ENCODE results near the gene TSEN54. TPM values are rescaled to one million over a fixed set of nuclear protein-coding genes. Genes with fewer than 3 reads are reported as not detected.
A peak's percentile ranks its signal among the peaks of the same experiment; 100 is the strongest.

Gene TSEN54
- total RNA-seq, 6 experiments from 2014 or later, result 8.5 to 13.6 (median 10.2) TPM

GRCh38 chr17:75498039-75498725, 18.1 kb upstream of the TSEN54 start:
- Histone ChIP-seq H3K4me3 (no peak overlapping the region), H3K27me3 (no peaks in the 10 kb centered on the region), H3K27ac (no peak overlapping the region), H3K4me1 (no peaks in the 10 kb centered on the region), H3K36me3 (peaks cover 0 to 25% (median 9%) of the 10 kb centered on the region in 4 donors), H3K9me3 (no peaks in the 10 kb centered on the region)
- DNase-seq (no peak), ATAC-seq (peak; percentile 23 to 32 (median 27))
- TF ChIP-seq CTCF (IDR thresholded peaks at IDR 0.05) (no peak), POLR2A (IDR thresholded peaks at IDR 0.05) (no peak)
- intact Hi-C loops (cut with DNase I), result no loop called here
- WGBS (ENCODE audit: insufficient coverage, low coverage, low lambda C conversion rate, missing lambda C conversion rate), result 58% methylated on average over 15 of the region's 21 CpGs

- Histone ChIP-seq H3K4me3 (no peak overlapping the region), H3K36me3 (peaks cover 0 to 20% (median 7%) of the 10 kb centered on the region in 4 donors), H3K27me3 (no peaks in the 10 kb centered on the region), H3K27ac (no peak overlapping the region), H3K9me3 (no peaks in the 10 kb centered on the region), H3K4me1 (peaks cover 0 to 3% (median under 1%) of the 10 kb centered on the region in 4 donors)
- DNase-seq (no peak), ATAC-seq (peak; percentile 1 to 16 (median 10))
- no peak for TF ChIP-seq CTCF (IDR thresholded peaks at IDR 0.05)
- no peak for TF ChIP-seq POLR2A (IDR thresholded peaks at IDR 0.05)
- WGBS (ENCODE audit: insufficient coverage, low coverage, low lambda C conversion rate, missing lambda C conversion rate), result 60% methylated on average over 2 of the region's 16 CpGs
- intact Hi-C loops (cut with DNase I), result no loop called here
Measured at GRCh38 chr17:75498726-75499213, 17.6 kb upstream of the TSEN54 start.

DNA sequence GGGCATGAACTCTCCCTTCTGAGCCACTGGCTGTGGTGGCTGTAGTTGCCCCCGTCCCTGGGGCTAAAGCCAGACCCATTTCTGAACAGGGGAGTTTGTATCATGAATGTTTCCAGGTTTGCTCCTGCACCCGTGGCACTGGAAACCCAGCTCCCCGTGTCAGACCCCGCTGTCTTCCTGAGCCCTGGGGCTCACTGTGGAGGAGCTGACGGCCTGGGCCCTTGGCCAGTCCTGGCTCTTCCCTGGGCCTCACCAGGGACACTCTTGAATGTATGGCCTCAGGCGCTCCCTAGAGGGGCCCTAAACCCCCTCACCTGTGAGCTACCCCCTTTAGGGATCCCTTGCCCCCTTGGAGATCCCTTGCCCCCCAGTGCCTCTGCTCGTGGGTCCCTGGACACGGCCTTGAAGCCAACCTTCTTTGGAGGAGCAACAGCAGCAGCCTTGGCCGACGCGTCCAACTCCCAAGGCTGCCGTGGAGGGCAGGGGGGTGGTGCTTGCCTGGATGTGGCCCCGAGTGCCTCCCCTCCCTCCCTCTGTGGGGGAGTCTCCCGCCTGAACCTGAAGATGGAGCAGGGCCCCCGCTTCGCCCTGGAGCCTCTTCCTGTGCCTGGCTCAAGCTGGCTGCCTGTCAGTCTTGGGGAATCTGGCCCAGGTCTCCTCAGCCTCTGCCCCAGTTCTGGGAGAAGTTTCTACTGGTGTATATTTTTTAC, 16.9 kb upstream of the TSEN54 start:
- Histone ChIP-seq H3K4me1 (peaks cover 0 to 10% (median 4%) of the 10 kb centered on the region in 4 donors), H3K9me3 (no peaks in the 10 kb centered on the region), H3K27ac (no peak overlapping the region), H3K27me3 (no peaks in the 10 kb centered on the region), H3K4me3 (no peak overlapping the region), H3K36me3 (peaks cover 0 to 18% (median 5%) of the 10 kb centered on the region in 4 donors)
- ATAC-seq, result no peak
- no peak for TF ChIP-seq CTCF (IDR thresholded peaks at IDR 0.05)
- no peak for TF ChIP-seq POLR2A (IDR thresholded peaks at IDR 0.05)
- intact Hi-C loops (cut with DNase I), result loop anchor here in 1 of 2 donors (10.0 kb wide), 1 partner anchor 65 kb away; no protein-coding TSS in a partner anchor
- 73% methylated on average over 6 of the region's 16 CpGs for WGBS (ENCODE audit: insufficient coverage, low coverage, low lambda C conversion rate, missing lambda C conversion rate)
- DNase-seq, result no peak

DNA sequence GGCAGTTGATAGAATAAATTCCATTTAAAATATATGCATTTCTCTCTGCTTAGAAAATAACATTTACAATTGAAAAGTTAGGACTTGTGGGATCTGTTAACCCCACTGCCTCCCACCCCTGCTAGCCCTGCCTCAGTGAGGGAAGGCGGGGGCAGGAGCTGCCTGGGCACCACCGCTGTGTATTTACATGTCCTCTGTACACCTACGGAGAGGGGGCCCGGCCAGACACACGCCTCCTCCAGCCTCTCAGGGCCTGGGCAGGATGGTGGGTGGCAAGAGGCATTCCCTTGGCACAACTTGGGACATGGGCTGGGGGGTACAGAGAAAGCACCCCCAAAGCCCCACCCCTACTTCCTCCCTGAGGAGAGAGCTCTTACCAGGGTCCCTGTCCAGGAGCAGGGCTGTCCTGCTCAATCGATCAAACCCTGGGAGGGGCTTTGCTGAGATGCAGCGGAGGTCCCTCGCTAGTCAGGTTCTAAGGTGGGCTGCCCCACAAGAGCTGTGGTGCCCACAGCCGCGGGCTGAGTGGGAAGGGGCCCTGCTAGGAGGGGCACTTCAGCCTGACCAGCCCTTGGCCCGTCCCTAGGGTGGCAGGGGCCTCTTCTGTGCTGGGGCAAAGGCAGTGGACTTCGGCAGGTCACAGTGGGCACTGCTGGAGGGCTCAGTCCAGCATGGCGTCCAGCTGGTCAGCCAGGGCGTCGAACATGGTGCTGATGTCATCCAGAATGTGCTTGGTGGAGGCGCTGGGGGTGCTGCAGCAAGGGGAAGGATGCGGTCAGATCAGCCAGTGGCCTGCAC, 15.7 kb upstream of the TSEN54 start:
- WGBS (ENCODE audit: insufficient coverage, low coverage, low lambda C conversion rate, missing lambda C conversion rate), result 83% methylated on average over 6 of the region's 17 CpGs
- intact Hi-C loops (cut with DNase I), result loop anchor here in 1 of 2 donors (10.0 kb wide), 1 partner anchor 66 kb away; no protein-coding TSS in a partner anchor
- H3K27me3 ChIP-seq, result no peaks in the 10 kb centered on the region
- H3K9me3 ChIP-seq, result no peaks in the 10 kb centered on the region
- ATAC-seq (no peak), DNase-seq (peak in 1 of 3 donors; percentile 21)
- no peak for TF ChIP-seq POLR2A (IDR thresholded peaks at IDR 0.05)
- TF ChIP-seq CTCF (IDR thresholded peaks at IDR 0.05), result no peak
- peaks cover 0 to 10% (median 5%) of the 10 kb centered on the region in 4 donors for H3K36me3 ChIP-seq
- no peak overlapping the region for H3K27ac ChIP-seq
- H3K4me3 ChIP-seq, result no peak overlapping the region
- H3K4me1 ChIP-seq, result peaks cover 0 to 13% (median 5%) of the 10 kb centered on the region in 4 donors
